ENCODE data around the gene MFSD11. TPM values are rescaled to one million over a fixed set of nuclear protein-coding genes. Genes with fewer than 3 reads are reported as not detected.
"Not testable (repeated sequence)": the region's sequence is repeated elsewhere in the genome, so short reads cannot be mapped to it uniquely, and the experiment has no call there.

MFSD11 gene
- total RNA-seq, 1 donor from 2014 or later: 31.9 TPM

- no peak for DNase-seq (ENCODE audit: low read depth in 2 of 2)
Observed at GRCh38 chr17:76707985-76708807, 29.7 kb upstream of the MFSD11 start.

- DNase-seq (ENCODE audit: low read depth in 2 of 2): peak; percentile 52 to 80
Observed at GRCh38 chr17:76709077-76709950, 28.6 kb upstream of the MFSD11 start.

- peak; percentile 37 to 42 for DNase-seq (ENCODE audit: low read depth in 2 of 2)
Observed at GRCh38 chr17:76709951-76710862, 27.7 kb upstream of the MFSD11 start.

- peak; percentile 65 to 72 for DNase-seq (ENCODE audit: low read depth in 2 of 2)
Observed at GRCh38 chr17:76710863-76711611, 26.9 kb upstream of the MFSD11 start, which contains the start of gene MXRA7. Gene MXRA7 (minus strand): TSS chr17:76710965. CDS start chr17:76710946, 19 bp downstream.

- DNase-seq (ENCODE audit: low read depth in 2 of 2): not testable (repeated sequence)
Observed at GRCh38 chr17:76712321-76712720, 25.6 kb upstream of the MFSD11 start.

GRCh38 chr17:76713765-76714164 is 24.2 kb upstream of the MFSD11 start:
- DNase-seq (ENCODE audit: low read depth in 2 of 2): no peak

GRCh38 chr17:76714336-76714735 is 23.6 kb upstream of the MFSD11 start:
- DNase-seq (ENCODE audit: low read depth in 2 of 2): no peak

- peak; percentile 54 to 73 for DNase-seq (ENCODE audit: low read depth in 2 of 2)
Observed at GRCh38 chr17:76714822-76715495, 23.0 kb upstream of the MFSD11 start.

GRCh38 chr17:76715496-76715830 is 22.5 kb upstream of the MFSD11 start:
- peak in 1 of 2 donors; percentile 55 for DNase-seq (ENCODE audit: low read depth in 2 of 2)

GRCh38 chr17:76716146-76716838 is 21.6 kb upstream of the MFSD11 start:
- peak; percentile 50 to 95 for DNase-seq (ENCODE audit: low read depth in 2 of 2)

- DNase-seq (ENCODE audit: low read depth in 2 of 2): no peak
Observed at GRCh38 chr17:76716839-76717215, 21.1 kb upstream of the MFSD11 start.

- no peak for DNase-seq (ENCODE audit: low read depth in 2 of 2)
Observed at GRCh38 chr17:76718516-76718915, 19.4 kb upstream of the MFSD11 start.

GRCh38 chr17:76720211-76720610 is 17.7 kb upstream of the MFSD11 start:
- no peak for DNase-seq (ENCODE audit: low read depth in 2 of 2)

GRCh38 chr17:76720941-76721340 is 17.0 kb upstream of the MFSD11 start:
- no peak for DNase-seq (ENCODE audit: low read depth in 2 of 2)

- no peak for DNase-seq (ENCODE audit: low read depth in 2 of 2)
Observed at GRCh38 chr17:76721463-76721862, 16.5 kb upstream of the MFSD11 start.

GRCh38 chr17:76722279-76722678 is 15.6 kb upstream of the MFSD11 start:
- DNase-seq (ENCODE audit: low read depth in 2 of 2): no peak

- not testable (repeated sequence) for DNase-seq (ENCODE audit: low read depth in 2 of 2)
Observed at GRCh38 chr17:76722977-76723376, 14.9 kb upstream of the MFSD11 start.

GRCh38 chr17:76723812-76724211 is 14.1 kb upstream of the MFSD11 start:
- no peak for DNase-seq (ENCODE audit: low read depth in 2 of 2)

GRCh38 chr17:76725580-76726230 is 12.2 kb upstream of the MFSD11 start:
- peak; percentile 45 to 54 for DNase-seq (ENCODE audit: low read depth in 2 of 2)

Data from lung microvascular endothelial cell (primary cell).